Measurements from ENCODE around the gene ANKRD39. TPM values are rescaled to one million over a fixed set of nuclear protein-coding genes. Genes with fewer than 3 reads are reported as not detected.

The ANKRD39 gene
- total and polyA plus RNA-seq, 2 of the 4 experiments (the other 2 are of a cell fraction), result 12.5 to 17.0 TPM

- H3K14ac ChIP-seq (replicated peaks; ENCODE audit: low read depth, low read length), result no peak within 1 kb of the TSS
- H4K8ac ChIP-seq (ENCODE audit: low read depth in 2 of 2, low read length in 2 of 2), result no peak within 1 kb of the TSS
- H2AK5ac ChIP-seq (ENCODE audit: low read depth, low read length), result no peak within 1 kb of the TSS
- no peak within 1 kb of the TSS for H3K56ac ChIP-seq (ENCODE audit: extremely low read depth, insufficient read depth, low read length)
- H3K79me1 ChIP-seq (ENCODE audit: low read depth in 1 of 2, low read length in 2 of 2), result no peaks in the 10 kb centered on the region
- H3K4me2 ChIP-seq (ENCODE audit: low read depth, low read length), result no peak within 1 kb of the TSS
- H2AFZ ChIP-seq (replicated peaks; ENCODE audit: low read length, poor library complexity), result no peak within 1 kb of the TSS
- H4K20me1 ChIP-seq (ENCODE audit: insufficient read depth, low read length), result no peaks in the 10 kb centered on the region; the same call in 1 of the 2 replicates
- WGBS, 2 experiments (ENCODE audit: extremely low coverage in 2 of 2, insufficient read length in 1 of 2), result 90% methylated on average over 3 of the region's 14 CpGs; no CpG with 5 or more reads in 1 of the 2 experiments
- in situ Hi-C loops (cut with MboI; ENCODE audit: low sequenced_read_pairs) (no loop called here), dilution Hi-C loops (cut with HindIII; ENCODE audit: low sequenced_read_pairs, unreplicated experiment) (no loop called here), intact Hi-C loops (cut with micrococcal nuclease) (no loop called here)
- no peak within 1 kb of the TSS for H4K91ac ChIP-seq (ENCODE audit: insufficient read depth, low read depth, low read length)
- H3K9ac ChIP-seq (ENCODE audit: low read depth, low read length), result no peak within 1 kb of the TSS
- H2BK15ac ChIP-seq (ENCODE audit: low read depth, low read length), result no peak within 1 kb of the TSS
- no peak within 1 kb of the TSS for H3K4ac ChIP-seq (ENCODE audit: low read depth, low read length)
- CTCF ChIA-PET, result no interaction called here
- H2BK20ac ChIP-seq (ENCODE audit: low read depth, low read length), result no peak within 1 kb of the TSS
- H3K36me3 ChIP-seq (ENCODE audit: control insufficient read depth, insufficient read depth, low read length), result peaks cover 12% of the 10 kb centered on the region
- ATAC-seq (ENCODE audit: low read depth) (no peak), DNase-seq (no peak)
- POLR2A ChIA-PET (ENCODE audit: unreplicated experiment), result no interaction called here
- H2BK120ac ChIP-seq (ENCODE audit: low read depth, low read length), result no peak within 1 kb of the TSS
- H2AK9ac ChIP-seq (replicated peaks; ENCODE audit: low read depth, low read length, poor library complexity), result no peak within 1 kb of the TSS
- H3K27ac ChIP-seq (ENCODE audit: insufficient read depth, low read length), result no peak within 1 kb of the TSS
- no peaks in the 10 kb centered on the region for H3K9me3 ChIP-seq (ENCODE audit: control insufficient read depth, insufficient read depth, low read length)
- H3K4me3 ChIP-seq (ENCODE audit: insufficient read depth, low read depth, low read length), result no peak within 1 kb of the TSS
- no peak within 1 kb of the TSS for H3K18ac ChIP-seq (ENCODE audit: low read depth, low read length)
- no peak within 1 kb of the TSS for H4K5ac ChIP-seq (ENCODE audit: low read depth, low read length)
- BruUV-seq (replicated peaks), result no TSS peak
- H3K4me1 ChIP-seq (ENCODE audit: control insufficient read depth, insufficient read depth, low read length), result no peaks in the 10 kb centered on the region
- TF ChIP-seq BHLHE40 (IDR thresholded peaks at IDR 0.05; ENCODE audit: low read depth, low read length) (no peak), NFE2L2 (IDR thresholded peaks at IDR 0.05; ENCODE audit: low read depth, low read length) (no peak), CTCF (conservative IDR thresholded peaks at IDR 0.05; ENCODE audit: low read depth, low read length) (no peak), ELK1 (IDR thresholded peaks at IDR 0.05; ENCODE audit: borderline replicate concordance, low read depth, low read length) (no peak), CHD1 (IDR thresholded peaks at IDR 0.05; ENCODE audit: low read depth, low read length) (no peak), FOS (IDR thresholded peaks at IDR 0.05; ENCODE audit: low read depth, low read length) (no peak), MAZ (IDR thresholded peaks at IDR 0.05; ENCODE audit: borderline replicate concordance, low read depth, low read length) (no peak), RFX5 (IDR thresholded peaks at IDR 0.05; ENCODE audit: low read depth, low read length) (no peak), RCOR1 (IDR thresholded peaks at IDR 0.05; ENCODE audit: insufficient replicate concordance, low read length) (no peak), USF2 (IDR thresholded peaks at IDR 0.05; ENCODE audit: low read depth, low read length) (no peak), MAFK (IDR thresholded peaks at IDR 0.05; ENCODE audit: low read depth, low read length) (no peak), POLR2A (IDR thresholded peaks at IDR 0.05; ENCODE audit: low read depth, low read length) (no peak), MXI1 (IDR thresholded peaks at IDR 0.05; ENCODE audit: borderline replicate concordance, low read depth, low read length) (no peak)
- no peak within 1 kb of the TSS for H2BK5ac ChIP-seq (ENCODE audit: low read depth, low read length, poor library complexity, severe bottlenecking)
- H3K27me3 ChIP-seq (ENCODE audit: control insufficient read depth, insufficient read depth, low read length), result no peaks in the 10 kb centered on the region
- H3K23ac ChIP-seq (ENCODE audit: low read depth, low read length), result no peak within 1 kb of the TSS
- no peaks in the 10 kb centered on the region for H3K9me1 ChIP-seq (ENCODE audit: insufficient read depth, low read length)
These were observed 14.1 kb downstream of the ANKRD39 start, which contains the start of gene ANKRD23 for GRCh38 chr2:96843538-96844268. Gene ANKRD23, minus strand, starts transcription at chr2:96844021. Its CDS starts 29 bp downstream, at chr2:96843992.

Measured in IMR-90 (cell line).